ENCODE measurements around the gene RELN.
"Not testable (repeated sequence)": the region's sequence is repeated elsewhere in the genome, so short reads cannot be mapped to it uniquely, and the experiment has no call there.

The RELN gene

DNA sequence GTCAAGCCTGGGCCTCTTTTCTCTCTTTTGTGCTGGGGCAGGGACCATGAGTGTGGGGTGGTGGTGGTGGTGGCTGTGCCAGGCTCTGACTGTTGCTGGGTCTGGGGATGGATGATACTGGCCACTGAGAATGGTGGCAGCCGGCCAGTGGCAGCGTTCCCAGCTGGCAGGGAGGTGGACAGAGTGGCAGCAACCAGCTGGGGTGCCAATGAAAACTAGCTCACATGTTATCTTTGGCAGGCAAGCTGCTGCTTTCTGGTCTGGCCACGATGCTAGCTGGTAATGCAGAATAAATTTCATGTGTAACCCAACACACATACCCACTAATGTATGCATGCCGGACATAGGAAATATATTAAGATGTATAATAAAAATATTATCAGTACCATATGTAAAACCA is 448.4 kb downstream of the RELN start:
- no peak for DNase-seq

DNA sequence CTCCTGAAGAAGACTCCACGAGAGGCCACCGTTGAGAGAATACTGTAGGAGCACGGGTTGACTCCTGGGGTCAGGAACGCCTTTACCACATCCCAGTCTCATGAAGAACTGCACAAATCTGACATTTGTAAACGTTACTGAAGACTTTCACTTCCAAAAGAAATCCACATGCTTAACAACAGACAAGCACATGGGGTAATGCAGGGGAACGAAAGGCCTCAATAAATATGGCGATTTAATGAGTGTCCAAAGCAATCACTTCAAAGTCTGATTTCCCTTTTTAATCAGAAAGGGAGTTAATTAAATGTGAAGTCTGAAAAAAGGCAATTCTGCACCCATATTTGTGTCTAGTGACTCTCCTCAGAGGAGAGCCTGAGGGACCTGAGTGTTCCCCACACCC is 449.1 kb downstream of the RELN start:
- no peak for DNase-seq

DNA sequence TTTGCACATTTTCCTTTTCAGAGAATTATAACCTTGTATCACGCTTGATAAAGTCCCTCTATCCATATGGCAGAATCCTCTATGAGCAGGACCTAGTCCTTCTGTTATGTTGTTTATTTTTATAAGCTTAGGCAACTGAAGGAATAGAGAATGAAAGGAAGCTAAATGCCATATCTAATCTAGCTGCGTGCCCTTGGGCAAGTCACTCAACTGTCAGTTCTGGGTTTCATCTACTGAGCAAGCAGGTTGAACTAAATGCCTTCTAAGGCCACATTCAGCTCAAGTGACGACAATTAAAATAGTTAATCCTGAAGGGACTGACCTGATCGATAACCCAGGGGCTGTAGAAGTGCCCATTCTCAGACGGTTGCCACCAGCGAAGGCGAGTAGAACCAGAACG is 449.6 kb downstream of the RELN start:
- no peak for DNase-seq

DNA sequence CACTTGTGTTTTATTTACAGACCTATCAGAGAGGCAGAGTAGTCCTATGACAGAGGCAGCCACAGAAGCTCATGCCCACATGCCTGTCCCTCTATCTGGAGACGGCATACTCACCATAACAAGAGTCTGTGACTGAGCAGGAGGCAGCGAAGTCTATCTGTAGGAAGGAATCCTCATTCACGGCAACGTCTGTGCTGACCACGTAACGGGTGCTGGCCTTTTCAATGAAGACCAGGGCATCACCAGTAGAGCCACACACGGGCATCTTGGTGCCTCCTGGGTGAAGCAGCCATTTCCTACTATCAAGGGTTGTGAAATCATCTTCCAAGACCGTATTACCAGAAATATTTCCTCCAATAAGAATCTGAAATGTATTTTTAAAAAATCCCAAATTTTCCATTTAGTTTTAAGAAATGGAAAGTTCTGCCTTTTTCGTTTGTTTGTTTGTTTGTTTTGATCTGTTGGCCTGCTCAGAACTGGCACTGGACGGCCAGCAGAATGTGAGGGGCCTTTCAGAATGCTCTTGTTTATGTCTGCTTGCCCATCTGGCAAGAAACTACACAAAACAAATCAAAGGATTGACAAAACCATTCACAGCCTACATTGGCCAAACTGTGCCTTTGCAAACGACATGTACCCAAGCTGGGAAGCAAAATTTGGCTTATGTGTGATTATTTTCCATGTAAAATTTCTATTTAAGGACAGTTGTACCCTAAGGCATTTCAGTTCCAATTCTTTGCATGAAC is 450.3 kb downstream of the RELN start:
- DNase-seq: no peak

GRCh38 chr7:103533761-103534160 is 455.7 kb downstream of the RELN start:
- DNase-seq: no peak

GRCh38 chr7:103532955-103533354 is 456.5 kb downstream of the RELN start:
- DNase-seq: no peak

GRCh38 chr7:103528152-103528551 is 461.3 kb downstream of the RELN start:
- no peak for DNase-seq

GRCh38 chr7:103525937-103526336 is 463.5 kb downstream of the RELN start:
- DNase-seq: no peak

DNA sequence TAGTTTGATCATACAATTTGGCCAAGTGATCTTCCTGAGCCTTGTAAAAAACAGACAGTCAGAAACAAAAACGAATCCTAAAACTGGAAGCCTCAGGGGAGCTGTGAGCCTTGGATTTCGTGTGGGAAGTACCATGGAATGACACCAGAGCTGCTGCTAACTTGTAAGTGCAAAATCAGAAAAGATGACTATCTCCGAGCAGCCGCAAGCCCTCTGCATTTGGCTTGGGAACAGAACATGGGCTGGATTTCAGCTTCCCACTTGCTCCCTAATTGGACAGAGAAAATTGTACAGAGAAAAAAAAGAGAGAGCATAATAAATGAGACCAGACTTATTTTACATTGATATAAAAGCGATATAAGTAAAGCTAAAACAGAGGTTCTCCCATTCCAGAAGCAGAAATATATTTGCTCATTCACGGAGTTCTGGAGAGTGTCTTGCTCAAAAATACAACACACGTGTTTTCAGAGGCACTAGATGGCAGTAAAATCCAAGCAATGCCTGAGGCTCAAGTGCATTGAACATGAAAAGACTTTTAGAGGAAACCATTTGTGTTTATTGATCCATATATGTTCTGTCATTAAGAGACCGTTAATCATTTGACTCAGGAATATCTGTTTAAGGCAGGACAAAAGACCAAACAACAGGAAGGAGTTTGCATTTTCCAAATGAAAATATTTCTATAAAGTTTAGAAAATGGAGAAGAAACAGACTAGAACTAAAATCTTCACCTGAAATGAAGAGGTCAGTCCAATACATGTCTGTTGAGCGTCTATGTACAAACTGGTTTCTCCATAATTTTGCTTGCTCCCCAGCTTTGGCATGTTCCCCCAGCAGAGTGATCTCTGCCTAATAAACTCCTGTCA is 465.2 kb downstream of the RELN start:
- DNase-seq: peak; percentile 80

DNA sequence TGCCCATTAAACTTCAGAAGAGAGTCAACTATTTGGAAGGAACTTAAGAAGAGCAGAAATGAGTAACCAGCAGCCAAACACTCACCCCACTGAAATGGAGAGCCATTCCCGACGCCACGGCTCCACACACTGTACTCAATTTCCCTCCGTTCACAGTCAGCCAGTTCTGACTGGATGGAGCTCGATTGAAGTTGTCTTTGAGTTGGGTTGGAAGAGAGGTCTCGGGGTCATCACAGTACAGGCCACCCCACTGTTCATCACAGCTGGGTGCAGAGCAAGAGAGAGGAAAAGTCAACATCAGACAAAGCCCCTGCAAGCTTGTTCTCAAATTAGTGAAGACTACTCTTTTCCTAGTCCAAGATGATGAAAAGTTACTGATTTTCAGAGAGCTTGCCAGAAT is 467.5 kb downstream of the RELN start:
- no peak for DNase-seq

- peak; percentile 29 for DNase-seq
Observed at GRCh38 chr7:103504505-103505135, 484.8 kb downstream of the RELN start.

DNA sequence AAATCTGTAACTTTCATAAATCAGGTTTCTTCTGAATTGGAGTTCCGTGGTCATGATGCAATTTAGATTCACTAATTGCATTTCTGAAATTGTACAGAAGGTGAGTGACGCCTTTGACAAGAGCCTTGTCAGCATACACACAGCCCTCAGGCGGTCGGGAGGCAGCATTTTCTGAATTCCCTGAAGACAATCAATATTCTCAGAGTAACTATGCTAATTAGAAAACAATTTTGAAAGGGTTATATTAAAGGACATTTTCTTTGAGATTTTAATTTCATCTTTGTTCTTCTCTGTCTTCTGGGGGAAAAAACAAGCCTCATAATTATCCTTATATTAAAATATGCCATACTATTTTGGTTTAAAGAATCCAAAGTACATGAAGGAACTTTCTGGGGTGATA is 488.3 kb downstream of the RELN start:
- no peak for DNase-seq

- DNase-seq: peak; percentile 36
Observed at GRCh38 chr7:103499976-103500375, 489.5 kb downstream of the RELN start.

DNA sequence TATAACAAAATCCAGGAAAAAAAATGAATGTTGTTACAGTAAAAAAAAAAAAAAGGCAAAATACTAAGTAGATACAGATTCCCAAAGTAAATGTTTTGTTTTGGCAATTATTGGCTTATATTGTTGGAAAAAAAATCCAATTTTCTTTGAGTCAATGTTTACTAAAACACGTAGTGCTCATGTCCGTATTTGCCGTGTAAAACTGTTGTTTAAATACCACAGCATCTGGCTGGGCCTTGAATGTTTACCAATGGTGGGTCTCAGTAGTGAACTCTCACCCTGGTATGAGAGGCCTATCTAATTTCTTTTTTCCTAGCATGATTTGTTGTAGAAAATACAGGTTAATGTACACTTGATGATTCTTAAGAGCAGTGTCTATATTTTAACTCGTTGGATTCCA is 502.0 kb downstream of the RELN start:
- peak; percentile 94 for DNase-seq

DNA sequence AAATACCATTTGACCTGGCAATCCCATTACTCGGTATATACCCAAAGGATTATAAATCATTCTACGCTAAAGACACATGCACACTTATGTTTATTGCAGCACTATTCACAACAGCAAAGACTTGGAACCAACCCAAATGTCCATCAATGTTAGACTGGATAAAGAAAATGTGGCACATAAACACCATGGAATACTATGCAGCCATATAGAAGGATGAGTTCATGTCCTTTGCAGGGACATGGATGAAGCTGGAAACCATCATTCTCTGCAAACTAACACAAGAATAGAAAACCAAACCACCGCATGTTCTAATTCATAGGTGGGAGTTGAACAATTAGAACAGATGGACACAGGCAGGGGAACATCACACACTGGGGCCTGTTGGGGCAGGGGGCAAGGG is 502.6 kb downstream of the RELN start:
- not testable (repeated sequence) for DNase-seq

- DNase-seq: no peak
Observed at GRCh38 chr7:103480771-103481170, 508.7 kb downstream of the RELN start.

DNA sequence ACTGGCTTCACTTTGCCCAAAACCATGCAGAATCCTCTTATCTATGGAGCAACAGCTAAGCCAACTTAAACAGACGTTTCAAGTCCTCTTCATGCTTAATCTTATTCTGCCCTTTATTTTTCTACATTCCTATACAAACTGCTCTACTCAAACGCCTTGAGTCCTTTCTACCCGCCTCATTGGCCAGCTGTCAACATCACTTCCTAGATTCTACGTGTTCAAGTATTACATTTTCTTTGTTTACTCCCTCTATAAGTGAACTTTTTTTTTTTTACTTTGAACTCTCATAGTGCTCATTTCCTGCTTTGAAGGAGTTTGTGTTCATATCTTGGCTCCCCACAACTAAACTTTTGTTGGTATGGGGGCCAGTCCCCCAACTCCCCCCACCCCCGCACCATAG is 514.5 kb downstream of the RELN start:
- peak; percentile 26 for DNase-seq

DNA sequence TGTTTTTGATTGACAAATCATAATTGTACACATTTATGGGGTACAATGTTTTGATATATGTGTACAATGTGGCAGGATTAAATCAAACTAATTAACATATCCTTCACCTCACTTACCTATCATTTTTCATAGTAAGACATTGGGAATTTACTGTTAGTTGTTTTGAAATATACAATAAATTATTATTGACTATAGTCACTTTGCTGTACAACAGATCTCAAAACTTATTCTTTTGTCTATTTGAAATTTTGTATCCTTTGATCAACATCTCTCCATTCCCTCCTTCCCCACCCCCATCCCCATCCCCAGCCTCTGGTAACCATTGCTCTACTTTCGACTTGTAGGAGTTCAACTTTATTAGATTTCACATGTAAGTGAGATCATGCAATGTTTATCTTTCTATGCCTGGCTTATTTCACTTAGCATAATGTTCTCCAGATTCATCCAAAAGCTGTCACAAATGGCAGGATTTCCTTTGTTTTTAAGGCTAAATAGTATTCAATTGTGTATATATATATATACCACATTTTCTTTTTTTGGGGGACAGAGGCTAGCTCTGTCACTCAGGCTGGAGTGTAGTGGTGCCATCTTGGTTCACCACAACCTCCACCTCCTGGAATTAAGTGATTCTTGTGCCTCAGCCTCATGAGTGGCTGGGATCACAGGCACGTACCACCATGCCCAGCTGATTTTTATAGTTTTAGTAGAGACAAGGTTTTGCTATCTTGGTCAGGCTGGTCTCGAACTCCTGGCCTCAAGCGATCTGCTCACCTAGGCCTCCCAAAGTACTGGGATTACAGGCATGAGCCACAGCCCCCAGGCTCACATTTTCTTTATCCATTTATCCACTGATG is 520.1 kb downstream of the RELN start:
- no peak for DNase-seq

DNA sequence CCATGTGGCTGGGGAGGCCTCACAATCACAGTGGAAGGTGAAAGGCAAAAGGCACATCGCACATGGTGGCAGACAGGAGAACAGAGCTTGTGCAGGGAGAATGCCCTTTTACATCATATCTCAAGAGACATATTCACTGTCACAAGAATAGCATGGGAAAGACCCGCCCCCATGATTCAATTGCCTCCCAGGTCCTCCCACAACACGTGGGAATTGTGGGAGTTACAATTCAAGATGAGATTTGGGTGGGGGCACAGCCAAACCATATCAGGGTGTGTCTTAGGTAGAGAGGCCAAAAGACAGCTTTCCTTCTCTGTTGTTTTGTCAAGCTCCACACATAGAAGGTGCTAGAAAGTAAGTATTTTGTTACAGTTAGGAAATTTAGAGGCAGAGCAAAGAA is 522.6 kb downstream of the RELN start:
- DNase-seq: no peak

DNA sequence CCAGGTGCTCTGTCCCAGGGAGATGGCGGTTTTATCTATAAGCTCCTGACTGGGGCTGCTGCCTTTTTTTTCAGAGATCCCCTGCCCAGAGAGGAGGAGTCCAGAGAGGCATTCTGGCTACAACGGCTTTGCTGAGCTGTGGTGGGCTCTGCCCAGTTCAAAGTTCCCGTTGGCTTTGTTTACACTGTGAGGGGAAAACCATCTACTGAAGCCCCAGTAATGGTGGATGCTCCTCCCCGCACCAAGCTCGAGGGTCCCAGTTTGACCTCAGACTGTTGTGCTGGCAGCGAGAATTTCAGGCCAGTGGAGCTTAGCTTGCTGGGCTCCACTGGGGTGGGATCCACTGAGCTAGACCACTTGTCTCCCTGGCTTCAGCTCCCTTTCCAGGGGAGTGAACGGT is 527.1 kb downstream of the RELN start:
- DNase-seq: no peak

GRCh38 chr7:103447073-103447960 is 542.1 kb downstream of the RELN start:
- peak; percentile 94 for DNase-seq

DNA sequence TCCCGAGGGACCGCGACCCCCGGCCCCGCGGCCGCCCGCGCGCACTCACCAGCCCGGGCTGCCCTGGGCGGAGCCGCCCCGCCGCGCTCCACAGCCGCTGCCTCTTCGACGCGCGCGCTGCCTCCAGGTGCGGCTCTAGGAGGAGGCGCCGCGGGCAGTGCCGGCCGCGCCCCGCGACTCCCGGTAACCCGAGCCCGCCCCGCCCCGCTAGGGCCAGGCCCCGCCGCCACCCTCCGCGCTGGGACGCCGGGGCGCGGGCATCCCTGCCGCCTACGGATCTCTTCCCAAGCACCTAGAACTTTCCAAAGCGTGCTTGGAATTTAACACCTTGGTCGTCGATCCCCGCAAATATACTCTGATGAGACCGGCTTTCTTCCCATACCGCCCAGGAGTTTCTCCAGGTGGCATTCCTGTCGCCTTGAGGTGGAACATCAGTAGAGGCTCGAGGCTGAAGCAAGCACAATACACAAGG is 543.4 kb downstream of the RELN start, which contains the start of gene SLC26A5:
Gene SLC26A5, minus strand, starts transcription at position 159 of the 472 bp plus-strand sequence. CDS start 24,693 bp downstream, outside the sequence.
- peak; percentile 95 for DNase-seq
